IPS-18c (cell line): ENCODE measurements around the gene SRPK2.
"Not testable (repeated sequence)": the region's sequence is repeated elsewhere in the genome, so short reads cannot be mapped to it uniquely, and the experiment has no call there.

ENCODE experiments used
- H3K4me3 ChIP-seq: 2 replicates; pipeline ENCODE4 v1.7.0; 2013; ENCODE audit warnings: low read depth, mild to moderate bottlenecking, low read length, moderate library complexity; ENCODE audit not compliant: insufficient read depth
- H3K9me3 ChIP-seq: one replicate; pipeline ENCODE4 v1.6.1; 2013; ENCODE audit warnings: mild to moderate bottlenecking, low read length, moderate library complexity; ENCODE audit not compliant: control insufficient read depth, insufficient read depth

Gene SRPK2

DNA sequence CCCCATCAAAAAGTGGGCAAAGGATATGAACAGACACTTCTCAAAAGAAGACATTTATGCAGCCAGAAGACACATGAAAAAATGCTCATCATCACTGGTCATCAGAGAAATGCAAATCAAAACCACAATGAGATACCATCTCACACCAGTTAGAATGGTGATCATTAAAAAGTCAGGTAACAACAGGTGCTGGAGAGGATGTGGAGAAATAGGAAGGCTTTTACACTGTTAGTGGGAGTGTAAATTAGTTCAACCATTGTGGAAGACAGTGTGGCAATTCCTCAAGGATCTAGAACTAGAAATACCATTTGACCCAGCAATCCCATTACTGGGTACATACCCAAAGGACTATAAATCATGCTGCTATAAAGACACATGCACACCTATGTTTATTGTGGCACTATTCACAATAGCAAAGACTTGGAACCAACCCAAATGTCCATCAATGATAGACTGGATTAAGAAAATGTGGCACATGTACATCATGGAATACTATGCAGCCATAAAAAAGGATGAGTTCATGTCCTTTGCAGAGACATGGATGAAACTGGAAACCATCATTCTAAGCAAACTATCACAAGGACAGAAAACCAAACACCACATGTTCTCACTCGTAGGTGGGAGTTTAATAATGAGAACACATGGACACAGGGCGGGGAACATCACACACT, 128.4 kb downstream of the SRPK2 start:
- H3K4me3 ChIP-seq, result not testable (repeated sequence)

DNA sequence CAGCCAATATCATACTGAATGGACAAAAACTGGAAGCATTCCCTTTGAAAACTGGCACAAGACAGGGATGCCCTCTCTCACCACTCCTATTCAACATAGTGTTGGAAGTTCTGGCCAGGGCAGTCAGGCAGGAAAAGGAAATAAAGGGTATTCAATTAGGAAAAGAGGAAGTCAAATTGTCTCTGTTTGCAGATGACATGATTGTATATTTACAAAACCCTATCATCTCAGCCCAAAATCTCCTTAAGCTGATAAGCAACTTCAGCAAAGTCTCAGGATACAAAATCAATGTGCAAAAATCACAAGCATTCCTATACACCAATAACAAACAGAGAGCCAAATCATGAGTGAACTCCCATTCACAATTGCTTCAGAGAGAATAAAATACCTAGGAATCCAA, 129.8 kb downstream of the SRPK2 start:
- H3K4me3 ChIP-seq, H3K9me3 ChIP-seq: not testable (repeated sequence)

More for the DNA sequence above, 128.4 kb downstream of the SRPK2 start:
- H3K9me3 ChIP-seq, result not testable (repeated sequence)

DNA sequence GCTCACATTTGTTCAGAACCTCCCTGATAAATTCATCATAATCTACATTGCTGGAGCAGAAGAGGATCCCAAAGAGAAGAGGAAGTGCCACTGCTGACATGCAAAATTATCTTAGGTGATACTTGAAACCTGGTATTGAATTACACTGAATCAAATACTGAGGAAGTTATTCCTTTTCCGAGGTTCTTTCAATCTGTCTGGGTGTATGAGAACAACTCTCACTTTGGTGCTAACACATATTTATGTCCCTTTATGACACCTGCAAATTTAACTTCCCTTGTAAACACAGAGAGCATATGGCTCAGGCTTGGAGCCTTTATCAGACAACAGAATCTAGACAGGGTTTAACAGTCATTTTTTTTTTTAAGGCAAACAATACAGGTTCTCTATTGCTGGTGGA, 131.4 kb downstream of the SRPK2 start:
- Histone ChIP-seq H3K4me3 (no peak overlapping the region), H3K9me3 (no peaks in the 10 kb centered on the region)

DNA sequence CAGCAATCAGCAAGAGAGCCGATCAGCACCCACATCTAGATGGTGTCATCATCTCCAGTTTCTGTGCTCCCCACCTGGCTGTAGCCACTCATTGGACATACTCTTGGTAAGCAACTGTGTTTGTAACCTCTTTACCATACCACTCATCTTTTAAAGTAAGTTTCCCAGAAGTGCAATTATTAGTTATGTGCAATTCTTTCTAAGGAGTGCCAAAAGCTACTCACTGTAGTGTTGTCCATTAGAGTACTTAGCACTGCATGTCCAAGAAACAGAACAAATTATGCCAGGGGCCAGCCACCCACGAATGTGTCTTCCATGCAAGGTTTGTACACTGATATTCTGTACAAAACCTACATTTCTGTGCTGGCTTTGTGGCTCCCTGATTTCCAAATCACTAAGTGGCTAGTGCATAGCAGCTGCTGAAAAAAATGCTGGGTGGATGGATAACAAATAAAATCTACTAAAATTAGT, 131.9 kb downstream of the SRPK2 start:
- Histone ChIP-seq H3K9me3 (no peaks in the 10 kb centered on the region), H3K4me3 (no peak overlapping the region)

DNA sequence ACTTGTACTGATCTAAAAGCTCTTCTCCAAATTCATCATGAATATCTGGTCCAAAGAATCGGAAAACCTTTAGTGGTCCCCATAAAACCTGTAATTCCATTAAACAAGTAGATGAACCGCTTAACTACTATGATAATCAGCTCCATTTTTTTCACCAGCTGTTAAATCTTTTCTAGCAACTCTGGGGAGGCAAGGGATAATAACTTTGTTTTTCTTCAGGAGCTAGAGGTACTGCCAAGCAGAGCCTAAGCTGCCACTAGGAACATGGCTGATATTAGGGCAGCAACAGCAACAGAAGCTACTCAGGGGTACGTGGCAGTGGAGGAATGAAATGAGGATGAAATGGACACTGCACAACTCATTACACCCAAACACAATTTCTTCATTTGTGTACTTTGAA, 138.0 kb downstream of the SRPK2 start:
- Histone ChIP-seq H3K4me3 (no peak overlapping the region), H3K9me3 (no peaks in the 10 kb centered on the region)

DNA sequence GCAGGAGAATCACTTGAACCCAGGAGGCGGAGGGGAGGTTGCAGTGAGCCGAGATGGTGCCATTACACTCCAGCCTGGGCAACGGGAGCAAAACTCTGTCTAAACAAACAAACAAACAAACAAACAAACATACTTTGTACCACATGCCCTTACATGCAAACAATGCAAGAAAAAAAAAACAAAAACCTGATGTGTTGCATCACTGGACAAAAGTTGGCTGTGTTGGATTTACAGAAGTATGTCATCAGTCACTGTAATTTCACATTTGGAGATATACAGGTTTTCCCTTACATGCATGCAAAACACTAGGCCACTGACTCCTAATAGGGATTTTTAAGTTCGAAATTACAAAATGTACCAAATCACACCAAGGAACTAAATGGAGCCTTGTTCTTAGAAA, 138.5 kb downstream of the SRPK2 start:
- H3K9me3 ChIP-seq, result no peaks in the 10 kb centered on the region
- H3K4me3 ChIP-seq, result no peak overlapping the region

DNA sequence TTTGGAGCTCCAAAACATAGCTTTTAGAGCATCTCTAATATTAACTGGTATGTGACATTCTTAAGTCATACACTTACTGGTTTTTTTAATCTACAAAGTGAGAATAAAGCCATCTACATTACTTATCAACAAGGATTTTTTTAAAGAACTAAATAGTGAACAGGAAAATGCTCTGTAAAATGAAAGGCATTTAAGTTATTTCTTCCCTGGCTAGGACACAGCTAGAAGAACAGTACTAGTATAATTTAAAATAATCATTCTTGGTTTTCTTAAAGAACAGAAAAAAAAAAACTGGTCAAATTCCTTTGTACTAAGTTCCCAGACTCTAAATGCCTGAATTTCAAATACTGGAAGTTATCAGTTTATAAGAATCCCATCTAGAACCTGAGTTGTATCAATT, 139.5 kb downstream of the SRPK2 start:
- no peak overlapping the region for H3K4me3 ChIP-seq
- no peaks in the 10 kb centered on the region for H3K9me3 ChIP-seq

DNA sequence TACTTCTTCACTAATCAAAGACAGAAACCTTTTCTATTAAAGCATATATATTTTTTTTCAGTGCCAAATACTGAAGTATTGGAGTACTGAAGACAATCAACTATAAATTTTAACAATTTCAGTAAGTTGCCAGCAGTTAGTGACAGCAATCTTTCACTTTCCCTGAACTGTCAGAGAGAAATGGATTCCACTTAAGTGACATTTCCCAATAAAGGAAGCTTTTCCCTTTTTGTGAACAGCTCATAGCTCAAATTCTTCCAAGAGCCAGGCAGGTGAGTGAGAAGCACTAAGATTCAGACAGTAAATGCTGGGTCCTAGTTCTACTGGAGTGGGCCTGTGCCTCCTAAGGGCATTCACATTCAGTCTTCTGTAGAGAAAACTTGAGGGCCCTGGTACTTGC, 142.0 kb downstream of the SRPK2 start:
- H3K9me3 ChIP-seq, result no peaks in the 10 kb centered on the region

DNA sequence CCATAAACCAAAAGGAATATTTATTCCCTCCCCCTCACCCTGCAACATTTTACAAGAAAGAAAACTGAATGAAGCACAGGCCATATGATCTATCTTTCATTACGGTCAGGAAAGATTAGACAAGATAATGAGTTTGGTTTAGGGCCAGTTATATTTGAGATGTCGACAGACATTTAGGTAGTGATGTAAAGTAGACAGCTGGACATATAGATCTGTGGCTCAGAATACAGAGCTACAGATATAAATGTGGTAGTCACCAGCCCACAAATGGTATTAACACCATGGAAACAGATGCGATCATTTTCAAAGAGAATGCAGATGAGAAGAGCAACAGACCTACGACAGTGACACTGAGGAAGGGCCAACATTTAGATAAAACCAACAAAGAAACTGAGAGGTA, 142.5 kb downstream of the SRPK2 start:
- no peak overlapping the region for H3K4me3 ChIP-seq

More for the DNA sequence above, 142.0 kb downstream of the SRPK2 start:
- H3K4me3 ChIP-seq, result no peak overlapping the region

DNA sequence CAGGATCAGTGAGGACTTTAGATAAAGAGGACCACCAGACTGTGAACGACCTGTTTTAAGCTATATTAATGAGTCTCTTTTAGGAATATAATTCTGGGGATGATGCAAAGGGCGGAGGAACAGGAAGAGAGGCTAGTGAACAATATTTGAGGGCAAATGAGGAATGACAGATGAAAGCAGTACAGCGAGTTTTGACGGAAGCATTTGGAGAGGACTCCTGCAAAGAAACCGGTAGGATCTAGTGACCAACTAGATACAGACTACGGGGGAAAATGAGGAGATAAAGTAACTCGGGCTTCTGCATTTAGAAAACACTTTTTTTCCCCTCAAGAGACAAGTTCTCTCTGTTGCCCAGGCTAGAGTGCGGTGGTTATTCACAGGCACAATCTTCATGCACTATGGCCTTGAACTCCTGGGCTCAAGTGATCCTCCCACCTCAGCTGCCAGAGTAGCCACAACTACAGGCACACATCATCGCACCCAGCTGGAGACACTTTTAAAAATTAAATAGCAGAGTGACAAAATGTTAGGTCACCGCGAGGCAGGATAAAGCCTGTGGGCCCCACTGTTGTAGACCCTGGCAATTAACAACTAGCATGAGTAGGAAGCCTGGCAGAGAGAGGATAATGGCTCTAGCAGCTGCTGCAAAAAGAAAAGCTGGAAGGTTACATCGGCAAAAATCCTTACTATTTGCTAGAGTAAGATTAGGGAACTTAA, 143.2 kb downstream of the SRPK2 start:
- Histone ChIP-seq H3K4me3 (no peak overlapping the region), H3K9me3 (no peaks in the 10 kb centered on the region)

More for the DNA sequence above, 142.5 kb downstream of the SRPK2 start:
- H3K9me3 ChIP-seq, result no peaks in the 10 kb centered on the region

DNA sequence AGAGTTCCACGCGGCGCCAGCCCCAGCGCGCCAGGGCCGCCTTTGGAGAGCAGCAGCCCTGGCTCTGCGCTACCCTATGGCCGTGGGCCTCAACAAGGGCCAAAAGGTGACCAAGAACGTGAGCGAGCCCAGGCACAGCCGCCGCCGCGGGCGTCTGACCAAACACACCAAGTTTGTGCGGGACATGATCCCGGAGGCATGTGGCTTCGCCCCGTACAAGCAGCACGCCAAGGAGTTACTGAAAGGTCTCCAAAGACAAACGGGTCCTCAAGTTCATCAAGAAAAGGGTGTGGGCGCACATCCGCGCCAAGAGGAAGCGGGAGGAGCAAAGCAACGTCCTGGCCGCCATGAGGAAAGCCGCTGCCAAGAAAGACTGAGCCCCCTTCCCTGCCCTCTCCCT, 144.1 kb downstream of the SRPK2 start:
- no peaks in the 10 kb centered on the region for H3K9me3 ChIP-seq

DNA sequence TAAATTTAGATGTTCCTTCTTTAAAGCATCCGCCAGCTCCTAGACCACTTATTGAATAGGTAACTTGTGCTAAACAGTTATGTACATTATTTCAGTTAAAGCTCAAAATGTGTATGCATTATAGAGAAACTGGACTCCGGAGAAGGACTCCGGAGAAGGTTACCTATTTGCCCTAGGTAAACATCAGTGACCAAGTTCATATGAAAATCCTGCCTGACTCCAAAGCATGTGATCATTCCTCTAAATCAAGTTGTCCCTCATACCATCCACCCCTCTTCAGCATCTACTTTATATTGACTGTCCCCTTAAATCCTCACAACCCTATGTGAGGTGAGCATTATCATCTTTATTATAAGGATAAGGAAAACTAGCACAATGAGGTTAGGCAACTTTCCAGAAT, 147.5 kb downstream of the SRPK2 start:
- no peak overlapping the region for H3K4me3 ChIP-seq

More for the DNA sequence above, 144.1 kb downstream of the SRPK2 start:
- no peak overlapping the region for H3K4me3 ChIP-seq

DNA sequence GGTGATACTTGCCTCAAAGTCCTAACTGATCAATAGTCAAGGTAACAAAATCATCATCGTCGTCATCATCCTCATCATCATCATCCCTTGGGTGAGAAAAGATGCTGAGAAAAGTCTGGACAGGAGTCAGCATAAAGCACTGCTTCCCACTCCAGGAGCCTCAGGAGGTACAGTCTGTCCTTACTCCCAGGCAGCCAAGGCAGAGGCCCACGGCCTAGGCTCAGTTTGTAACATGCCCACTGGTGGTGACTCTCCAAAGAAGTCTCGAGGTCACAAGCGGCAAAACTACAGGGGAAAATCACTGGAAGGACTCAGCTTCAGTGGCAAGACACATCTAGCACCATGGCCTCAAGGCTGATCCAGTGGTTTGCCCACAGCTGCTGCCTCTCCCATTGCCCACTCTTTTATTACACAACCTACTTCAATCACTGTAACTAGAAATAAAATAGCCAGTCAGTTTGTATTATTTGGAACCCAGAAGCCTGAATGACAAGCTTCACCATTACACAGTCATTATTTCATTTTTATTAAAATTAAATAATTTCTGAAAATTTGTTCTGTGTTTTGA, 150.4 kb downstream of the SRPK2 start:
- Histone ChIP-seq H3K9me3 (no peaks in the 10 kb centered on the region), H3K4me3 (no peak overlapping the region)

More for the DNA sequence above, 147.5 kb downstream of the SRPK2 start:
- no peaks in the 10 kb centered on the region for H3K9me3 ChIP-seq

DNA sequence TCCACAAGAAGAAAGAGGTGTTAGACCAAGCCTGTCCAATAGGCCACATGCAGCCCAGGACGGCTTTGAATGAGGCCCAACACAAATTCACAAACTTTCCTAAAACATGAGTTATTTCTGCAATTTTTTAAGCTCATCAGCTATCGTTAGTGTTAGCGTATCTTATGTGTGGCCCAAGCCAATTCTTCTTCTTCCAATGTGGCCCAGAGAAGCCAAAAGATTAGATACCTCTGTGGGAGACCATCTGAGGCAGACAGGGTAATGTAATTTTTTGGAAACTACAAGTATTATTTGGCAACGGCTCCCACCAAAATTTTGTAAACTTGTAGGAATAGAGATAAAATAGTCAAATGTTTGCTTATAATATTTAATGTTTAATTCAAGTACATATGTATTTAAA, 153.8 kb downstream of the SRPK2 start:
- Histone ChIP-seq H3K9me3 (no peaks in the 10 kb centered on the region), H3K4me3 (no peak overlapping the region)

DNA sequence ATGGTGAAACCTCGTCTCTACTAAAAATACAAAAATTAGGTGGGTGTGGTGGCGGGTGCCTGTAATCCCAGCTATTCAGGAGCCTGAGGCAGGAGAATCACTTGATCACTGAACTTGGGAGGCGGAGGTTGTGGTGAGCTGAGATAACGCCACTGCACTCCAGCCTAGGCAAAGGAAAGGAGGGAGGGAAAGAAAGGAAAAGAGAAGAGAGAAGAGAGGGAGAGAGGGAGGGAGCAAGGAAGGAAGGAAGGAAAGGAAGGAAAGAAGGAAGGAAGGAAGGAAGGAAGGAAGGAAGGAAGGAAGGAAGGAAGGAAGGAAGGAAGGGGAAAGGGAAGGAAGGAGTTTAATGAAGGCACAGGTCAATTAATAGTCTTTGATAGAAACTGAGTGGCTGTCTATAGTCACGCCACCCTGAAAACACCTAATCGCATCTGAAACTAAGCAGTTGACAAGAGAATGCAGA, 155.9 kb downstream of the SRPK2 start:
- H3K4me3 ChIP-seq, H3K9me3 ChIP-seq: not testable (repeated sequence)

DNA sequence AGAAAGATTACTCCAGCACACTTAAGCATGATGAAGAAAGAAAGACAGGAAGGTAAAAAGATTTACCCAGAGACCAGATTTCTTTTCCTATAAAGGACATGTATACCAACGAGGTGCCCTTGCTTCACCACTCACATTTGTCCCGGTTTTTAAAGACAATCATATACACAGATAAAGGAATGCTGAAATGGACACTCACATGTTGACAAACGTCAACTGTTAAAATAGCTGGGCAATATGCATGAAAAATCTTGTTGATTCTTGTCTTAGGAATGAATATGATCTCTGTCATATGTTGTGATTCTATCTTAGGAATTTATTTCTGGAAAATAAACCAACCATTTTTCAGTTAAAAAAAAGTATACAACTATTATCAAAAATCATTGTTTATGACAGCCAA, 158.2 kb downstream of the SRPK2 start:
- no peaks in the 10 kb centered on the region for H3K9me3 ChIP-seq

DNA sequence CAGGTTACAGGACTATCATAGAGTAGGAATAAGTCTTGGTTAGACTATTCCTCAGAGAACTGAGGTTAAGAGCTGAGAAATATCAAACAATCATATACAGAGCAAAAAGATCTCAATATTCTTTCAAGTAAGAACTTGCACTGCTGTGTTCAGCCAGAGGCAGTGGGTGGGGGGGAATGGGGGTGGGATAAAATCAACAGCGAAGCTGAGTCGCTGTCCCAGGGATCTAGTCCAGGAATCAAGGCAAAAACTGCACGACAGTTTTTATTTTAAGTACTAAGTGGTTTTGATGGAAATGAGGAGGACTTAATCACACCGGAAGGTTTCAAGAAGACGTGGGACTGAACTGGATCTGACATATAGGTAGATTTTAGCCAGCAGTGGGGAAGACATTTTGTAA, 159.1 kb downstream of the SRPK2 start:
- no peaks in the 10 kb centered on the region for H3K9me3 ChIP-seq
- no peak overlapping the region for H3K4me3 ChIP-seq

More for the DNA sequence above, 158.2 kb downstream of the SRPK2 start:
- no peak overlapping the region for H3K4me3 ChIP-seq

DNA sequence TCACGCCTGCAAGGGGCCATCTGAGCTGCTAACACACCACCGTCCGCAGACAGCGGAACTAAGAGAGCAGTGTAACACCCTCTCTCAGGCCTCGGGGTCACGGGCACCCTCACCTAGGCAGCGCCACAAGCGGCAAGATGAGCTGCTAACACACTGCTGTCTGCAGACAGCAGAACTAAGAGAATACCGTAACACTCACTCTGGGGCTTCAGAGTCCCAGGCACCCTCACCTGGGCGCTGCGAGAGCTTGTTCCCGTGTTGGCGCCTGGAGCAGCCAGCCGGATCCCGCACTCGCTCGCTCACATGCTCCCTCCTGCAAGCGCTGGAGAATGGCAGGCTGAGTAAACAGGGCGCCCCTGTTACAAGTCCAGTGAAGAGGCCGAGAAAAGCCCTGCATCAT, 160.2 kb downstream of the SRPK2 start:
- Histone ChIP-seq H3K4me3 (no peak overlapping the region), H3K9me3 (no peaks in the 10 kb centered on the region)
